ENCODE measurements around the gene LIFR. TPM values are rescaled to one million over a fixed set of nuclear protein-coding genes. Genes with fewer than 3 reads are reported as not detected.
"Not testable (repeated sequence)": the region's sequence is repeated elsewhere in the genome, so short reads cannot be mapped to it uniquely, and the experiment has no call there.

The LIFR gene
- total and polyA plus RNA-seq, 7 donors, result 10.1 to 74.5 (median 28.9) TPM

DNA sequence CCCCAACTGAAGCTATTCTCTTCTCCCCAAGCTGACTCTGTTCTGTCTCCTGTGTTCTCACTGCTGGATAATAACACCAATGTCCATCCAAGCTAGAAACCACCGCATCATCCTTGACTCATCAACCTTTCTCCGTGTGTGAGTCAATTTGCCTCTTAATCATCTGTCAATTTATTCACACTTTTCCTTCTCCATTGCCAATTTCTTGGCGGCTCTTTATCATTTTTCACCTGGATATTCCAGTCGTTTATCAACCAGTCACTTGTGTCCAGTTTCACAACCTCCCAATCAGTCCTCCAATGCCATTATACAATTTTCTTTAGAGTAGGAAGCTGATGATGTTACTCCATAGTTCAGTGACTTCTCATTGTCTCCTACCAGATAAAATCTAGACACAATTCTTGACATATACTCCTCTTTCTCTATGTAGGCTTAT lies 45.4 kb upstream of the LIFR start:
- H3K27ac ChIP-seq, result peak overlapping the region; percentile 83
- H3K9me3 ChIP-seq, result no peaks in the 10 kb centered on the region
- no peaks in the 10 kb centered on the region for H3K27me3 ChIP-seq (ENCODE audit: insufficient read depth in 3 of 3, low read length in 2 of 3)
- ATAC-seq (peak; percentile 67 to 81 (median 74)), DNase-seq (no peak)
- WGBS, 3 donors, result 37 to 49% (median 38%) methylated on average over 4 of the region's 4 CpGs
- no peaks in the 10 kb centered on the region for H3K36me3 ChIP-seq (ENCODE audit: insufficient read depth in 1 of 2, low read depth in 1 of 2)
- intact Hi-C loops (cut with DNase I), result loop anchor here in 1 of 2 donors (5.0 kb wide), 1 partner anchor 60 kb away; no protein-coding TSS in a partner anchor
- TF ChIP-seq, protein P1, sequence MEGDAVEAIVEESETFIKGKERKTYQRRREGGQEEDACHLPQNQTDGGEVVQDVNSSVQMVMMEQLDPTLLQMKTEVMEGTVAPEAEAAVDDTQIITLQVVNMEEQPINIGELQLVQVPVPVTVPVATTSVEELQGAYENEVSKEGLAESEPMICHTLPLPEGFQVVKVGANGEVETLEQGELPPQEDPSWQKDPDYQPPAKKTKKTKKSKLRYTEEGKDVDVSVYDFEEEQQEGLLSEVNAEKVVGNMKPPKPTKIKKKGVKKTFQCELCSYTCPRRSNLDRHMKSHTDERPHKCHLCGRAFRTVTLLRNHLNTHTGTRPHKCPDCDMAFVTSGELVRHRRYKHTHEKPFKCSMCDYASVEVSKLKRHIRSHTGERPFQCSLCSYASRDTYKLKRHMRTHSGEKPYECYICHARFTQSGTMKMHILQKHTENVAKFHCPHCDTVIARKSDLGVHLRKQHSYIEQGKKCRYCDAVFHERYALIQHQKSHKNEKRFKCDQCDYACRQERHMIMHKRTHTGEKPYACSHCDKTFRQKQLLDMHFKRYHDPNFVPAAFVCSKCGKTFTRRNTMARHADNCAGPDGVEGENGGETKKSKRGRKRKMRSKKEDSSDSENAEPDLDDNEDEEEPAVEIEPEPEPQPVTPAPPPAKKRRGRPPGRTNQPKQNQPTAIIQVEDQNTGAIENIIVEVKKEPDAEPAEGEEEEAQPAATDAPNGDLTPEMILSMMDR (IDR thresholded peaks at IDR 0.05), result no peak
- peaks cover 34% of the 10 kb centered on the region for H3K4me1 ChIP-seq
- H3K4me3 ChIP-seq, result no peak overlapping the region

GRCh38 chr5:38601133-38601862 lies 44.9 kb upstream of the LIFR start:
- H3K4me1 ChIP-seq, result peaks cover 31% of the 10 kb centered on the region
- ATAC-seq, result peak; percentile 70 to 88 (median 84)
- DNase-seq, result peak; percentile 27 to 64

DNA sequence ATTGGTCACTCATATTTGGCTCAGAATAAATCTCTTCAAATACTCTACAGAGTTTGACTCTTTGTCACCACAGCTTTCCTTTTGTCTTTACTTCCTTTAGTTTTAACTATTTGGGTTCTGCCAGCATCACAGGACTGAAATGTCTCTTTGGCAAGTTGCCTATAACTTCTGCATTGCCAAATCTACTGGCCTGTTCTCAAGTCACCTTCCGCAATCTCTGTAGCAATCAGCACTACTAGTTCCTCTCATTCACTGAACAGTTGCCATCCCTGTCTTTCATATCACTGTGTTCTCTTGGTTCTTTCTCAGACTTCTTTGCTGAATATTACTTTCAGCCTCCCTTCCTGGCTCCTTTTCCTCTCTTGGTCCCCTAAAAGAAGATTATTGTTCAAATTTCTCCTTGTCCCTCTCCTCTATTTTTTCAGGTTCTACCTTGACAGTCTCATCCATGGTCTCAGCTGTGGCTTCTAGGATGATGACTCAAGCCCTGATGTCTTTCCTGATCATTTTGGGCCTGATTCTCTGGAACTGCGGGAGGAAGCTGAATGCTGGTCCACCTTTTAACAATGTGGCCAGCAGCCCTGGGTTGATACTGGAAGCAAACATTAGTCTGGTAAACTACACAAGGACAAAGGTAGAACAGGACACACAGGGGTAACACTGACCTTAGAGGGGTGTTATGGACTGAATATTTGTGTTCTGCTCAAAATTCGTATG lies 44.0 kb upstream of the LIFR start:
- no peaks in the 10 kb centered on the region for H3K9me3 ChIP-seq
- TF ChIP-seq, protein P1 (IDR thresholded peaks at IDR 0.05), result no peak
- intact Hi-C loops (cut with DNase I), result loop anchor here in 1 of 2 donors (5.0 kb wide), 1 partner anchor 62 kb away; no protein-coding TSS in a partner anchor
- peaks cover 31% of the 10 kb centered on the region for H3K4me1 ChIP-seq
- no peaks in the 10 kb centered on the region for H3K36me3 ChIP-seq (ENCODE audit: insufficient read depth in 1 of 2, low read depth in 1 of 2)
- no peak overlapping the region for H3K4me3 ChIP-seq
- no peaks in the 10 kb centered on the region for H3K27me3 ChIP-seq (ENCODE audit: insufficient read depth in 3 of 3, low read length in 2 of 3)
- DNase-seq, result no peak
- 75 to 80% (median 79%) methylated on average over 3 of the region's 3 CpGs for WGBS, 3 donors
- H3K27ac ChIP-seq, result peak overlapping the region; percentile 83
- peak in 3 of 4 donors; percentile 69 to 73 (median 71) for ATAC-seq

More at GRCh38 chr5:38601133-38601862, 44.9 kb upstream of the LIFR start:
- intact Hi-C loops (cut with DNase I), result loop anchor here in 1 of 2 donors (5.0 kb wide), 1 partner anchor 61 kb away; no protein-coding TSS in a partner anchor
- TF ChIP-seq, protein P1 (IDR thresholded peaks at IDR 0.05), result no peak
- no peaks in the 10 kb centered on the region for H3K27me3 ChIP-seq (ENCODE audit: insufficient read depth in 3 of 3, low read length in 2 of 3)
- no peaks in the 10 kb centered on the region for H3K36me3 ChIP-seq (ENCODE audit: insufficient read depth in 1 of 2, low read depth in 1 of 2)
- WGBS, 3 donors, result 18 to 46% (median 21%) methylated on average over 5 of the region's 5 CpGs
- H3K9me3 ChIP-seq, result no peaks in the 10 kb centered on the region
- H3K27ac ChIP-seq, result peak overlapping the region; percentile 83
- H3K4me3 ChIP-seq, result no peak overlapping the region

DNA sequence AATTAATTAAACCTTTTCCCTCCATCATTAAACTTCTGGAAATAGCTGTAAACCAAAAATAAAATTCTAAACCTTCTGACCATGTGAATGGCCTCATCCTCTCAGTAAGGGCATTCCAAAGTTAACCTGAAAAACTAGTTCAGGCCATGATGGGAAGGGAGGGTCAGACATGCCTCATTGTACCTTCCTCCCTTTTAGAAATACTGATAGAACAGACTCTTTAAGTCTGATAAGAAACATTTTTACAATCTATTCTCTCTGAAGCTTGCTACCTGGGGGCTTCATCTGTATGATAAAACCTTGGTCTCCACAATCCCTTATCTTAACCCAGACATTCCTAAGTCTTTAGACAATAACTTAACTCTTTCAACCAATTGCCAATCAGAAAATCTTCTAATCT lies 43.3 kb upstream of the LIFR start:
- Histone ChIP-seq H3K4me1 (peaks cover 31% of the 10 kb centered on the region), H3K27ac (peak overlapping the region; percentile 83)
- not testable (repeated sequence) for DNase-seq; H3K27me3 ChIP-seq (ENCODE audit: insufficient read depth in 3 of 3, low read length in 2 of 3); H3K4me3 ChIP-seq; ATAC-seq; H3K9me3 ChIP-seq; H3K36me3 ChIP-seq (ENCODE audit: insufficient read depth in 1 of 2, low read depth in 1 of 2)
- intact Hi-C loops (cut with DNase I), result loop anchor here in 1 of 2 donors (5.0 kb wide), 1 partner anchor 63 kb away; no protein-coding TSS in a partner anchor

Data from psoas muscle (tissue), 8 donors.